SU-DHL-6 (cell line): ENCODE measurements around the gene ATG9B.

ENCODE experiments used
- H2AFZ ChIP-seq: fragments of 200-600 bp; sonication (generic); 2 replicates; pipeline ENCODE4 v1.6.1; 2014; ENCODE audit warnings: low read depth, mild to moderate bottlenecking, moderate library complexity, mixed read lengths, antibody characterized with exemption, low read length; ENCODE audit not compliant: severe bottlenecking
- H3F3A ChIP-seq: fragments of 200-600 bp; shearing (Covaris generic); 2 replicates; pipeline ENCODE4 v1.6.0; 2016; ENCODE audit warnings: antibody characterized with exemption, mild to moderate bottlenecking; ENCODE audit not compliant: insufficient read depth
- H3K27ac ChIP-seq: fragments of 200-600 bp; sonication (generic); 2 replicates; pipeline ENCODE4 v1.5.1; 2016; ENCODE audit warnings: low read depth, mild to moderate bottlenecking, low read length, moderate library complexity, mixed read lengths
- H3K27me3 ChIP-seq: fragments of 200-600 bp; sonication (generic), shearing (Covaris generic); 2 replicates; pipeline ENCODE4 v1.6.0; 2014; ENCODE audit warnings: mild to moderate bottlenecking, low read length
- H3K36me3 ChIP-seq: fragments of 200-600 bp; sonication (generic); 2 replicates; pipeline ENCODE4 v1.6.1; 2014; ENCODE audit warnings: mild to moderate bottlenecking, low read length, mixed read lengths
- H3K4me2 ChIP-seq: fragments of 300-600, 200-600 bp; shearing (Covaris generic), sonication (generic); 2 replicates; pipeline ENCODE4 v1.6.0; 2014; ENCODE audit warnings: low read length, low read depth, mild to moderate bottlenecking; ENCODE audit not compliant: poor library complexity, severe bottlenecking
- H3K4me3 ChIP-seq: fragments of 200-600 bp; sonication (generic); 2 replicates; pipeline ENCODE4 v1.5.1; 2014; ENCODE audit warnings: antibody characterized with exemption, low read length, mild to moderate bottlenecking, mixed read lengths; ENCODE audit not compliant: insufficient read depth, poor library complexity, severe bottlenecking
- H3K79me2 ChIP-seq: fragments of 200-600 bp; sonication (generic); 2 replicates; pipeline ENCODE4 v1.6.1; 2014; ENCODE audit warnings: mild to moderate bottlenecking, low read length, moderate library complexity; ENCODE audit not compliant: insufficient read depth
- H3K9ac ChIP-seq: fragments of 200-600 bp; sonication (generic); 2 replicates; pipeline ENCODE4 v1.7.0; 2014; ENCODE audit warnings: mild to moderate bottlenecking, low read length
- H3K9me2 ChIP-seq: fragments of 200-600 bp; sonication (generic); replicated peaks from 2 replicates; pipeline ENCODE4 v1.6.1; 2014; ENCODE audit warnings: low read length; ENCODE audit not compliant: insufficient read depth
- H3K9me3 ChIP-seq: fragments of 200-600 bp; sonication (generic); 2 replicates; pipeline ENCODE4 v1.6.1; 2014; ENCODE audit warnings: low read length, mixed read lengths; ENCODE audit not compliant: insufficient read depth
- H4K20me1 ChIP-seq: fragments of 200-600 bp; sonication (generic); 2 replicates; pipeline ENCODE4 v1.6.1; 2014; ENCODE audit warnings: low read depth, mild to moderate bottlenecking, antibody characterized with exemption, low read length, moderate library complexity, mixed read lengths
- CTCF ChIP-seq: fragments of 200-600 bp; sonication (generic); IDR thresholded peaks from one replicate; pipeline ENCODE4 v1.5.1; 2017; ENCODE audit warnings: antibody characterized with exemption, mild to moderate bottlenecking, low read length, moderate library complexity; ENCODE audit not compliant: insufficient read depth, poor library complexity, severe bottlenecking
- EZH2phosphoT487 ChIP-seq: fragments of 200-600 bp; sonication (generic), shearing (Covaris generic); conservative IDR thresholded peaks from 2 replicates; pipeline ENCODE4 v1.6.1; 2018; ENCODE audit warnings: mild to moderate bottlenecking, antibody characterized with exemption, low read length, moderate library complexity, mixed read lengths

The ATG9B gene

GRCh38 chr7:150997817-150998216 lies 26.5 kb downstream of the ATG9B start:
- Histone ChIP-seq H3K4me3 (no peak overlapping the region), H3K9me3 (no peaks in the 10 kb centered on the region), H3K9me2 (no peaks in the 10 kb centered on the region), H3K79me2 (no peaks in the 10 kb centered on the region), H3K27me3 (no peaks in the 10 kb centered on the region), H3K4me2 (no peak overlapping the region), H3K9ac (no peak overlapping the region), H3K36me3 (no peaks in the 10 kb centered on the region), H3F3A (no peaks in the 10 kb centered on the region), H3K27ac (no peak overlapping the region), H4K20me1 (no peaks in the 10 kb centered on the region), H2AFZ (no peak overlapping the region)
- no peak for TF ChIP-seq EZH2phosphoT487
- no peak for TF ChIP-seq CTCF

GRCh38 chr7:150997075-150997511 lies 27.2 kb downstream of the ATG9B start:
- TF ChIP-seq EZH2phosphoT487 (no peak), CTCF (no peak)
- Histone ChIP-seq H3F3A (no peaks in the 10 kb centered on the region), H3K27me3 (no peaks in the 10 kb centered on the region), H3K79me2 (no peaks in the 10 kb centered on the region), H4K20me1 (no peaks in the 10 kb centered on the region), H3K36me3 (no peaks in the 10 kb centered on the region), H2AFZ (no peak overlapping the region), H3K4me3 (no peak overlapping the region), H3K27ac (no peak overlapping the region), H3K9ac (no peak overlapping the region), H3K4me2 (no peak overlapping the region), H3K9me3 (no peaks in the 10 kb centered on the region), H3K9me2 (no peaks in the 10 kb centered on the region)

GRCh38 chr7:150996376-150997074 lies 27.8 kb downstream of the ATG9B start:
- no peak overlapping the region for H3K4me2 ChIP-seq
- H3K9ac ChIP-seq: no peak overlapping the region
- H3K27ac ChIP-seq: no peak overlapping the region

More at GRCh38 chr7:150996376-150997074, 27.8 kb downstream of the ATG9B start:
- TF ChIP-seq EZH2phosphoT487 (no peak), CTCF (no peak)
- Histone ChIP-seq H3K27me3 (no peaks in the 10 kb centered on the region), H3K4me3 (no peak overlapping the region), H3K9me2 (no peaks in the 10 kb centered on the region), H3K9me3 (no peaks in the 10 kb centered on the region), H3K36me3 (no peaks in the 10 kb centered on the region), H3F3A (no peaks in the 10 kb centered on the region), H2AFZ (no peak overlapping the region), H4K20me1 (no peaks in the 10 kb centered on the region), H3K79me2 (no peaks in the 10 kb centered on the region)
